GM12801 (cell line): Measurements from ENCODE around the gene SLC18A2.

Source experiments
- CTCF ChIP-seq: IDR thresholded peaks from one replicate; pipeline ENCODE4 v1.5.1; 2011; ENCODE audit warnings: control low read depth; ENCODE audit not compliant: insufficient read length; ENCODE audit errors: extremely low read depth

The SLC18A2 gene

GRCh38 chr10:117275121-117275520, 34.2 kb downstream of the SLC18A2 start:
- TF ChIP-seq CTCF, result no peak

GRCh38 chr10:117277675-117278074, 36.8 kb downstream of the SLC18A2 start:
- no peak for TF ChIP-seq CTCF

GRCh38 chr10:117284716-117285494, 44.0 kb downstream of the SLC18A2 start:
- TF ChIP-seq CTCF, result no peak

- no peak for TF ChIP-seq CTCF
Measured at GRCh38 chr10:117294039-117294645, 53.2 kb downstream of the SLC18A2 start.

GRCh38 chr10:117294735-117295134, 53.8 kb downstream of the SLC18A2 start:
- no peak for TF ChIP-seq CTCF

GRCh38 chr10:117298219-117298618, 57.3 kb downstream of the SLC18A2 start:
- no peak for TF ChIP-seq CTCF

- no peak for TF ChIP-seq CTCF
Measured at GRCh38 chr10:117299435-117299834, 58.5 kb downstream of the SLC18A2 start.
